Adrenal gland (tissue), 12 donors: ENCODE data around the gene HSP90AA1. TPM values are rescaled to one million over a fixed set of nuclear protein-coding genes. Genes with fewer than 3 reads are reported as not detected.
"Not testable (repeated sequence)": the region's sequence is repeated elsewhere in the genome, so short reads cannot be mapped to it uniquely, and the experiment has no call there.

Experiments
- DNase-seq, 7 donors: peaks; one replicate each; pipeline ENCODE4 v3.0.0-alpha.2; 2019 to 2020
- H3K27ac ChIP-seq, 5 donors: fragments of 200-600 bp; sonication (generic) in 4 of 5; 1 replicate in 3 of 5; 2 replicates in 2 of 5; pipeline versions ENCODE4 v1.5.1 to v1.8.0; 2016 to 2020; ENCODE audit warnings: mild to moderate bottlenecking in 1 of 5
- H3K27me3 ChIP-seq: fragments of 200-600 bp; 2 replicates; pipeline ENCODE4 v1.8.0; 2021
- H3K36me3 ChIP-seq, 2 donors: fragments of 200-600 bp; replicated peaks in 1 of 2; 1 replicate in 1 of 2; 2 replicates in 1 of 2; pipeline versions ENCODE4 v1.5.1 to v1.8.0; 2018 to 2022
- H3K4me1 ChIP-seq, 2 donors: fragments of 200-600 bp; replicated peaks in 1 of 2; 1 replicate in 1 of 2; 2 replicates in 1 of 2; pipeline versions ENCODE4 v1.5.1 to v1.8.0; 2018 to 2021
- H3K4me3 ChIP-seq, 4 donors: fragments of 200-600 bp; sonication (generic) in 3 of 4; one replicate each; pipeline ENCODE4 v1.5.1; 2016 to 2018
- H3K9me3 ChIP-seq, 3 donors: fragments of 200-600 bp; sonication (generic) in 1 of 3; replicated peaks in 1 of 3; 1 replicate in 2 of 3; 2 replicates in 1 of 3; pipeline versions ENCODE4 v1.5.1 to v1.8.0; 2016 to 2021
- CTCF ChIP-seq, 6 experiments: fragments of 450-650 bp in 4 of 6; fragments of 200-600 bp in 2 of 6; sonication (generic) in 1 of 6; IDR thresholded peaks; 1 replicate in 5 of 6; 2 replicates in 1 of 6; pipeline versions ENCODE4 v1.5.1 to v1.8.0; 2016 to 2021; ENCODE audit warnings: antibody characterized with exemption in 6 of 6, mild to moderate bottlenecking in 2 of 6, moderate library complexity in 1 of 6
- POLR2A ChIP-seq, 2 donors: fragments of 450-650 bp; IDR thresholded peaks; one replicate each; pipeline ENCODE4 v1.6.1; 2017; ENCODE audit warnings: antibody characterized with exemption in 2 of 2, mild to moderate bottlenecking in 2 of 2, moderate library complexity in 1 of 2
- WGBS, 4 donors: extraction: QIAGEN DNeasy Blood & Tissue Kit in 2 of 4; methylation state at CpG; one replicate each; pipeline versions ENCODE4 v1.1.5 to v1.1.7; 2013 to 2017; 5-methylcytosine and 5-hydroxymethylcytosine counted together
- intact Hi-C, 2 donors: fragments of 100-400 bp; cut with DNase I; formaldehyde crosslinking; loops; one replicate each; pipeline versions ENCODE4 v1.14.1 to v1.15.0; 2022 to 2023
- polyA plus RNA-seq, 3 donors: library from polyadenylated mRNA; stranded (reverse); fragments of 200-250 nt in 2 of 3; fragments of 350-450 nt in 1 of 3; fragmentation: Illumina TruSeq in 1 of 3; extraction: RNeasy Lipid Tissue Mini Kit (QIAGEN cat#74804) in 1 of 3; gene quantifications; one replicate each; pipeline ENCODE4 v1.2.3, GENCODE V29; 2013 to 2014
- total RNA-seq, 9 donors: library from RNA; depleted of rRNA in 4 of 9; stranded (reverse); fragments of >200 nt in 4 of 9; fragments of 120-200 nt in 1 of 9; fragmentation: NEBNext Ultra II Directional in 1 of 9; extraction: Animal tissue kit (Norgen Biotek cat#: 25700) in 1 of 9; gene quantifications; one replicate each; pipeline versions ENCODE4 v1.1.0 to v1.2.4, GENCODE V29; 2013 to 2023
- donor health status: healthy with polysubstance abuse.
- donor health status: Bipolar disorder and iron deficiency.
- donor health status: DM: yes; HTN: yes; CAD: no.
- donor health status: DM: no; HTN: no; CAD: no.
- donor health status: DM: no; HTN: no; CAD: no.
- donor health status: DM: yes; HTN: yes; CAD: no.

The HSP90AA1 gene
- total and polyA plus RNA-seq, 12 donors = 272 to 1,666 (median 406) TPM

- no peaks in the 10 kb centered on the region for H3K9me3 ChIP-seq
- H3K4me3 ChIP-seq = no peak overlapping the region
- no peak for TF ChIP-seq CTCF (IDR thresholded peaks at IDR 0.05)
- TF ChIP-seq POLR2A (IDR thresholded peaks at IDR 0.05) = no peak
- H3K27me3 ChIP-seq = no peaks in the 10 kb centered on the region
- intact Hi-C loops = no loop called here
- WGBS, 4 donors = 90 to 93% (median 92%) methylated on average over 9 to 10 of the region's 10 CpGs
- H3K27ac ChIP-seq = no peak overlapping the region
- DNase-seq = no peak
- H3K4me1 ChIP-seq = peaks cover 8 to 27% of the 10 kb centered on the region in 2 donors
- H3K36me3 ChIP-seq = peaks cover 0 to 59% of the 10 kb centered on the region in 2 donors
Measured at GRCh38 chr14:102078831-102079699, 7.8 kb downstream of the HSP90AA1 start.

- intact Hi-C loops, DNase-seq: not testable (repeated sequence)
Measured at GRCh38 chr14:102078361-102078791, 8.5 kb downstream of the HSP90AA1 start.

GRCh38 chr14:102077382-102077709 lies 9.5 kb downstream of the HSP90AA1 start:
- intact Hi-C loops = no loop called here
- no peak overlapping the region for H3K4me3 ChIP-seq
- H3K27ac ChIP-seq = no peak overlapping the region
- 84 to 91% (median 89%) methylated on average over 5 of the region's 5 CpGs for WGBS, 4 donors
- TF ChIP-seq POLR2A (IDR thresholded peaks at IDR 0.05) (no peak), CTCF (IDR thresholded peaks at IDR 0.05) (no peak)
- no peaks in the 10 kb centered on the region for H3K27me3 ChIP-seq
- DNase-seq = no peak
- H3K9me3 ChIP-seq = no peaks in the 10 kb centered on the region
- H3K36me3 ChIP-seq = peaks cover 0 to 42% of the 10 kb centered on the region in 2 donors
- peaks cover 0 to 9% of the 10 kb centered on the region in 2 donors for H3K4me1 ChIP-seq

More at GRCh38 chr14:102078361-102078791, 8.5 kb downstream of the HSP90AA1 start:
- not testable (repeated sequence) for H3K9me3 ChIP-seq, H3K27ac ChIP-seq, H3K4me3 ChIP-seq, H3K27me3 ChIP-seq
- Histone ChIP-seq H3K4me1 (peaks cover 3 to 20% of the 10 kb centered on the region in 2 donors), H3K36me3 (peaks cover 0 to 52% of the 10 kb centered on the region in 2 donors)
- WGBS, 4 donors = 89 to 96% (median 93%) methylated on average over 11 of the region's 11 CpGs

- intact Hi-C loops = no loop called here
- Histone ChIP-seq H3K4me3 (no peak overlapping the region), H3K36me3 (peaks cover 0 to 20% of the 10 kb centered on the region in 2 donors), H3K4me1 (no peaks in the 10 kb centered on the region), H3K27ac (no peak overlapping the region), H3K9me3 (no peaks in the 10 kb centered on the region), H3K27me3 (no peaks in the 10 kb centered on the region)
- WGBS, 4 donors = 92 to 98% (median 98%) methylated on average over 4 of the region's 4 CpGs
- TF ChIP-seq CTCF (IDR thresholded peaks at IDR 0.05) (no peak), POLR2A (IDR thresholded peaks at IDR 0.05) (no peak)
- DNase-seq = no peak
Measured at GRCh38 chr14:102075155-102075554, 11.7 kb downstream of the HSP90AA1 start.
